Astrocyte of the cerebellum (primary cell): ENCODE measurements around the gene TXNRD1.

ENCODE experiments used
- DNase-seq: peaks from one replicate; pipeline ENCODE4 v3.0.0-alpha.2; 2011; ENCODE audit warnings: low read depth
- H3K4me3 ChIP-seq: 2 replicates; pipeline ENCODE4 v1.5.1; 2011; ENCODE audit warnings: mild to moderate bottlenecking, low read depth, low read length, moderate library complexity
- CTCF ChIP-seq: IDR thresholded peaks from 2 replicates; pipeline ENCODE4 v1.5.1; 2012; ENCODE audit warnings: low read length, low read depth, moderate library complexity, mild to moderate bottlenecking; ENCODE audit errors: missing control alignments
- in situ Hi-C: cut with HindIII; loops from 2 replicates; pipeline ENCODE4 v1.10.0; 2017; ENCODE audit warnings: low sequenced_read_pairs

The TXNRD1 gene

GRCh38 chr12:104276273-104277131, 60.9 kb downstream of the TXNRD1 start:
- no peak for TF ChIP-seq CTCF
- in situ Hi-C loops, result loop anchor here (5.0 kb wide), 1 partner anchor 54 kb away; no protein-coding TSS in a partner anchor
- no peak overlapping the region for H3K4me3 ChIP-seq
- no peak for DNase-seq

- DNase-seq, result no peak
- no peak for TF ChIP-seq CTCF
- H3K4me3 ChIP-seq, result no peak overlapping the region
- in situ Hi-C loops, result loop anchor here (5.0 kb wide), 1 partner anchor 57 kb away; no protein-coding TSS in a partner anchor
These were observed 63.6 kb downstream of the TXNRD1 start for GRCh38 chr12:104279164-104279563.

DNA sequence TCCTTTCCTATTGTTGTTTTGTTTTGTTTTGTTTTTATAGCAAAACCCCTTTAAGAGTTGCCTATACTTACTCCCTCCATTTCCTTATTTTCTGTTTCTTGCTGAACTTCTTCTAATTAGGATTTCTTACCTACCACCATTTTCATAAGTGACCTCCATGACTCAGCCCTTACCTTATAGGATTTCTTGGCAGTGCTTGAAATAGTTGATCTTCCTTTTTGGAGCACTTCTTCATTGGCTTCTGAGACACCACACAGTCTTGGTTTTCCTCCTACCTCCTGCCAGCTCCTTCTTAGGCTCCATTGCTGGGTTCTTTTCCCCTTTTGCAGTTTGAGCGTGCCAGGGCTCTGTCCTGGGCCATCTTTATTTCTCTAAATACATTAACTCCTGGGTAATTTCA, 64.5 kb downstream of the TXNRD1 start:
- no peak for DNase-seq
- in situ Hi-C loops, result no loop called here
- TF ChIP-seq CTCF, result no peak
- H3K4me3 ChIP-seq, result no peak overlapping the region

DNA sequence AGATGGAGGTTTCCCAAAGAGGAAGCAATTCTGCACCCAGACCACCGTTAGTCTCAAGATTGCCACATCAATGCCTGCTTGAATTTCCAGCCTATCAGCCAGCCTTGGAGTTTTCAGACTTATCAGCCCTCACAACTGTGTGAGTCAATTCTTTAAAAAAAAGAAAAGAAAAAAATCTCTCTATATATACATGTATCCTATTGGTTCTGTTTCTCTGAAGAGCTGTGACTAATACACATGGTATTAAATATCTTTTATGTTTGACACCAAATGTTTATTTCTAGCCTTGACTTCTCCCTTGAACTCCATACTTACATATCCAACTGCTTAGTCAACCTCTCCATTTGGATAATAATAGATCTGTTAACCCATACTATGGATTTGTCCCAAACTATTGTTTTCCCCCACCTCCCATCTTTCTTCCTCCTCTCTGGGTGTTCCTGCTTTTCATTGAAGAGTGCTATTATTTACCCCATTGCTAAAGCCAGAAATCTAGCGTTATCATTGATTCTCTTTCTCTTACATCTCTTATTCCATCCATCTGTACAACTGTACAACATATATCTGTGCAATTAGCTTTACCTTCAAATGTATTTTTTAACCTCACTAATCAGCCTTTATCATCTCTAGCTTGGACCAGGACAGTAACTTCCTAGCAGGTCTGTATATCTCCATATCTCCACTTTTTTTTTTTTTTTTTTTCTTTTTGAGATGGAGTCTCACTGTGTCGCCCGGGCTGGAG, 65.3 kb downstream of the TXNRD1 start:
- TF ChIP-seq CTCF, result no peak
- in situ Hi-C loops, result no loop called here
- H3K4me3 ChIP-seq, result no peak overlapping the region
- peak; percentile 71 for DNase-seq

DNA sequence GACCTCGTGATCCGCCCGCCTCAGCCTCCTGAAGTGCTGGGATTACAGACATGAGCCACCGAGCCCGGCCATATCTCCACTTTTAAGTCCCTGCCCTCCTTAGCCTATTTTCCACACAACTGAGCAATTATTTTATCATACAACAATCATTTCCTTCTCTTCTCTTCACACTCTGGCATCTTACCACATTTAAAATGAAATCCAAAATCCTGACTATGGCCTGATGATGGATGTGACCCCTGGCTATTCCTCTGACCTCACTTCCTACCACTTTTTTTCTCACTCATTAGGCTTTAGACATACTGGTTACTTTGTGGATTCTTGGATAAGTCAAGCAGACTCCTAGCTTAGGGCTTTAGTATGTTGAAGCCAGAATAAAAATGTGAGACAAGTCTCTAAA, 66.1 kb downstream of the TXNRD1 start:
- in situ Hi-C loops, result no loop called here
- H3K4me3 ChIP-seq, result no peak overlapping the region
- TF ChIP-seq CTCF, result no peak
- DNase-seq, result no peak

- no peak for TF ChIP-seq CTCF
- H3K4me3 ChIP-seq, result no peak overlapping the region
- no peak for DNase-seq
- in situ Hi-C loops, result no loop called here
These were observed 66.5 kb downstream of the TXNRD1 start for GRCh38 chr12:104282109-104282508.
